Left kidney (tissue), 2 donors: ENCODE results near the gene CHCHD6. TPM values are rescaled to one million over a fixed set of nuclear protein-coding genes. Genes with fewer than 3 reads are reported as not detected.

Experiments
- DNase-seq: peaks from one replicate; pipeline ENCODE4 v3.0.0-alpha.2; 2013
- polyA plus RNA-seq: library from polyadenylated mRNA; unstranded; fragments of 120-200 nt; gene quantifications from one replicate; pipeline ENCODE4 v1.2.1, GENCODE V29; 2013; ENCODE audit not compliant: insufficient read length

Gene CHCHD6
- polyA plus RNA-seq, 1 donor = 15.8 TPM

- DNase-seq = no peak
Measured at GRCh38 chr3:126921085-126921824, 217.2 kb downstream of the CHCHD6 start.

- no peak for DNase-seq
Measured at GRCh38 chr3:126922466-126922865, 218.4 kb downstream of the CHCHD6 start.

- no peak for DNase-seq
Measured at GRCh38 chr3:126923423-126923822, 219.4 kb downstream of the CHCHD6 start.

GRCh38 chr3:126923895-126924294, 219.9 kb downstream of the CHCHD6 start:
- DNase-seq = no peak

- no peak for DNase-seq
Measured at GRCh38 chr3:126924458-126924857, 220.4 kb downstream of the CHCHD6 start.

- no peak for DNase-seq
Measured at GRCh38 chr3:126925411-126926171, 221.6 kb downstream of the CHCHD6 start.

- no peak for DNase-seq
Measured at GRCh38 chr3:126926684-126927400, 222.8 kb downstream of the CHCHD6 start.

GRCh38 chr3:126927401-126927750, 223.3 kb downstream of the CHCHD6 start:
- no peak for DNase-seq

- no peak for DNase-seq
Measured at GRCh38 chr3:126927846-126928245, 223.8 kb downstream of the CHCHD6 start.

GRCh38 chr3:126928921-126929474, 225.0 kb downstream of the CHCHD6 start:
- no peak for DNase-seq

GRCh38 chr3:126930936-126931600, 227.0 kb downstream of the CHCHD6 start:
- no peak for DNase-seq

- DNase-seq = no peak
Measured at GRCh38 chr3:126931806-126932187, 227.8 kb downstream of the CHCHD6 start.

GRCh38 chr3:126932188-126932931, 228.3 kb downstream of the CHCHD6 start:
- no peak for DNase-seq

GRCh38 chr3:126934031-126934531, 230.0 kb downstream of the CHCHD6 start:
- no peak for DNase-seq

GRCh38 chr3:126934991-126935390, 231.0 kb downstream of the CHCHD6 start:
- DNase-seq = no peak

- no peak for DNase-seq
Measured at GRCh38 chr3:126935756-126936509, 231.9 kb downstream of the CHCHD6 start.

GRCh38 chr3:126936853-126937425, 232.9 kb downstream of the CHCHD6 start:
- DNase-seq = no peak

- DNase-seq = no peak
Measured at GRCh38 chr3:126937533-126937932, 233.5 kb downstream of the CHCHD6 start.

- no peak for DNase-seq
Measured at GRCh38 chr3:126937973-126938372, 233.9 kb downstream of the CHCHD6 start.
